HCT116 (cell line): ENCODE data around the gene VAV1. TPM values are rescaled to one million over a fixed set of nuclear protein-coding genes. Genes with fewer than 3 reads are reported as not detected.
A peak's percentile ranks its signal among the peaks of the same experiment; 100 is the strongest.
"Not testable (repeated sequence)": the region's sequence is repeated elsewhere in the genome, so short reads cannot be mapped to it uniquely, and the experiment has no call there.

Source experiments
- ATAC-seq: fragments of 200-7000 bp; cut with Tn5 transposase; 2 replicates; pipeline ENCODE4 v1.9.1; 2020; ENCODE audit warnings: mild to moderate bottlenecking, moderate library complexity
- BruUV-seq: library from RNA; stranded (reverse); fragments of 400-500 nt; replicated peaks from 2 replicates; lab custom pipeline; 2021; lab: Mats Ljungman, UMichigan
- CTCF ChIA-PET: fragments of 300-600 bp; sonication (Branson Sonifier 250); formaldehyde crosslinking; loops from one replicate; lab custom pipeline; 2021; ENCODE audit warnings: antibody characterized with exemption; lab: Charles Lee
- POLR2A ChIA-PET: fragments of 300-600, 350-600 bp; sonication (Branson Sonifier 250); formaldehyde crosslinking; loops from one replicate; lab custom pipeline; 2021; ENCODE audit warnings: antibody characterized with exemption; lab: Charles Lee
- RAD21 ChIA-PET, 2 experiments: fragments of 300-600 bp; sonication (Branson Sonifier 250); formaldehyde crosslinking; loops; one replicate each; lab custom pipeline; 2023; ENCODE audit warnings: low total read pairs in 2 of 2; ENCODE audit not compliant: uncharacterized antibody in 2 of 2, unreplicated experiment in 2 of 2, low non-redundant PET in 1 of 2; lab: Charles Lee
- DNase-seq: peaks from one replicate; pipeline ENCODE4 v3.0.0-alpha.2; 2010; ENCODE audit warnings: low read depth, low spot score
- H2AFZ ChIP-seq: fragments of 200-600 bp; shearing (Covaris generic), sonication (generic); 2 replicates; pipeline ENCODE4 v1.6.1; 2017; ENCODE audit warnings: low read depth, mixed run types, mixed read lengths, antibody characterized with exemption, low read length; ENCODE audit not compliant: poor library complexity, severe bottlenecking
- H3K27ac ChIP-seq: 2 replicates; pipeline ENCODE4 v1.5.1; 2012; ENCODE audit warnings: low read depth, low read length
- H3K27me3 ChIP-seq: fragments of 200-600 bp; sonication (generic); 2 replicates; pipeline ENCODE4 v1.6.1; 2016; ENCODE audit warnings: mixed run types, low read length, mixed read lengths; ENCODE audit not compliant: insufficient read depth
- H3K36me3 ChIP-seq, 2 experiments: fragments of 200-500 bp in 1 of 2; fragments of 200-600 bp in 1 of 2; sonication (Bioruptor generic) in 1 of 2; sonication (generic) in 1 of 2; 2 replicates each; pipeline versions ENCODE4 v1.5.1 to v1.6.1; 2014 to 2016; ENCODE audit warnings: low read length in 2 of 2, inconsistent platforms in 1 of 2, mixed read lengths in 1 of 2, mixed run types in 1 of 2; ENCODE audit not compliant: insufficient read depth in 2 of 2, control insufficient read depth in 1 of 2
- H3K4me1 ChIP-seq, 2 experiments: fragments of 200-600 bp in 1 of 2; sonication (generic) in 1 of 2; 2 replicates each; pipeline versions ENCODE4 v1.5.1 to v1.6.1; 2012 to 2017; ENCODE audit warnings: low read length in 2 of 2, inconsistent platforms in 1 of 2, mild to moderate bottlenecking in 1 of 2, mixed read lengths in 1 of 2, mixed run types in 1 of 2, moderate library complexity in 1 of 2; ENCODE audit not compliant: insufficient read depth in 2 of 2, control insufficient read depth in 1 of 2
- H3K4me2 ChIP-seq: fragments of 200-600 bp; sonication (generic); 2 replicates; pipeline ENCODE4 v1.6.1; 2017; ENCODE audit warnings: mixed run types, low read length, mixed read lengths
- H3K4me3 ChIP-seq, 2 experiments: fragments of 200-600 bp in 1 of 2; sonication (generic) in 1 of 2; replicated peaks in 1 of 2; 2 replicates each; pipeline ENCODE4 v1.5.1; 2011 to 2016; ENCODE audit warnings: low read length in 2 of 2, control low read depth in 1 of 2, low read depth in 1 of 2, mild to moderate bottlenecking in 1 of 2, mixed read lengths in 1 of 2, mixed run types in 1 of 2
- H3K79me2 ChIP-seq: fragments of 200-600 bp; sonication (generic); 2 replicates; pipeline ENCODE4 v1.6.1; 2017; ENCODE audit warnings: mild to moderate bottlenecking, mixed run types, low read length, moderate library complexity, mixed read lengths; ENCODE audit not compliant: insufficient read depth
- H3K9ac ChIP-seq: fragments of 200-600 bp; sonication (generic); 2 replicates; pipeline ENCODE4 v1.6.1; 2016; ENCODE audit warnings: low read length, mixed read lengths
- H3K9me2 ChIP-seq: fragments of 200-600 bp; sonication (generic), shearing (Covaris generic); 2 replicates; pipeline ENCODE4 v1.6.1; 2017; ENCODE audit warnings: mixed run types, mild to moderate bottlenecking, moderate library complexity; ENCODE audit not compliant: insufficient read depth
- H3K9me3 ChIP-seq, 2 experiments: fragments of 200-500 bp in 1 of 2; fragments of 200-600 bp in 1 of 2; sonication (Bioruptor generic) in 1 of 2; sonication (generic) in 1 of 2; 2 replicates each; pipeline ENCODE4 v1.6.1; 2014 to 2017; ENCODE audit warnings: low read length in 2 of 2, mixed read lengths in 2 of 2, inconsistent platforms in 1 of 2, low read depth in 1 of 2, mild to moderate bottlenecking in 1 of 2, mixed run types in 1 of 2, moderate library complexity in 1 of 2; ENCODE audit not compliant: control insufficient read depth in 1 of 2, insufficient read depth in 1 of 2
- H4K20me1 ChIP-seq: fragments of 200-600 bp; sonication (generic), shearing (Covaris generic); 2 replicates; pipeline ENCODE4 v1.6.1; 2017; ENCODE audit warnings: mixed run types, mild to moderate bottlenecking, moderate library complexity; ENCODE audit not compliant: insufficient read depth
- EZH2 ChIP-seq: fragments of 200-600 bp; sonication (generic); IDR thresholded peaks from 2 replicates; pipeline ENCODE4 v1.6.1; 2017; ENCODE audit warnings: antibody characterized with exemption, mixed run types
- SP1 ChIP-seq: IDR thresholded peaks from 2 replicates; pipeline ENCODE4 v1.6.1; 2012; ENCODE audit warnings: low read depth
- intact Hi-C: fragments of 100-400 bp; cut with micrococcal nuclease; formaldehyde crosslinking; loops from 2 replicates; pipeline ENCODE4 v1.10.0; 2022
- total RNA-seq: library from RNA; stranded (reverse); gene quantifications from one replicate; pipeline ENCODE4 v1.2.1, GENCODE V29; 2021; ENCODE audit not compliant: unreplicated experiment

Gene VAV1
- total RNA-seq, 1 experiment from 2014 or later, result 20.6 TPM

- H3K27ac ChIP-seq, result no peak overlapping the region
- no peaks in the 10 kb centered on the region for H4K20me1 ChIP-seq
- ChIA-PET POLR2A (no interaction called here), CTCF (no interaction called here), RAD21 (no interaction called here)
- peaks cover 7 to 29% of the 10 kb centered on the region in 2 experiments; a peak in 2 of 4 replicates for H3K36me3 ChIP-seq
- H3K9me3 ChIP-seq, result no peaks in the 10 kb centered on the region
- no TSS peak for BruUV-seq
- intact Hi-C loops, result no loop called here
- peaks cover 27 to 34% of the 10 kb centered on the region in 2 experiments for H3K4me1 ChIP-seq
- no peaks in the 10 kb centered on the region for H3K9me2 ChIP-seq
- peaks cover 58% of the 10 kb centered on the region for H3K79me2 ChIP-seq
- no peak overlapping the region for H3K4me2 ChIP-seq
- ATAC-seq (peak; percentile 49), DNase-seq (no peak)
- TF ChIP-seq SP1 (peak; percentile 23; the same call in 1 of the 2 replicates), EZH2 (no peak)
- H3K4me3 ChIP-seq, result no peak overlapping the region
- no peak overlapping the region for H2AFZ ChIP-seq
- H3K27me3 ChIP-seq, result no peaks in the 10 kb centered on the region
- H3K9ac ChIP-seq, result no peak overlapping the region
Measured at GRCh38 chr19:6761053-6761676, 11.3 kb upstream of the VAV1 start.

- POLR2A ChIA-PET, CTCF ChIA-PET, H3K9ac ChIP-seq, H3K4me3 ChIP-seq, H3K9me3 ChIP-seq, H3K4me2 ChIP-seq, RAD21 ChIA-PET, DNase-seq, BruUV-seq, H2AFZ ChIP-seq, ATAC-seq, H4K20me1 ChIP-seq, intact Hi-C loops, H3K9me2 ChIP-seq, H3K27me3 ChIP-seq: not testable (repeated sequence)
- H3K27ac ChIP-seq, result 0 out of 2 replicates have a peak overlapping the region, but pooled peaks have one; percentile 19
- H3K4me1 ChIP-seq, result peaks cover 27 to 38% of the 10 kb centered on the region in 2 experiments
- peaks cover 69% of the 10 kb centered on the region for H3K79me2 ChIP-seq
- peaks cover 7 to 29% of the 10 kb centered on the region in 2 experiments; a peak in 2 of 4 replicates for H3K36me3 ChIP-seq
Measured at GRCh38 chr19:6762253-6762797, 10.2 kb upstream of the VAV1 start.
